Measurements from ENCODE around the gene DAP.
"Not testable (repeated sequence)": the region's sequence is repeated elsewhere in the genome, so short reads cannot be mapped to it uniquely, and the experiment has no call there.

The DAP gene, protein sequence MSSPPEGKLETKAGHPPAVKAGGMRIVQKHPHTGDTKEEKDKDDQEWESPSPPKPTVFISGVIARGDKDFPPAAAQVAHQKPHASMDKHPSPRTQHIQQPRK

DNA sequence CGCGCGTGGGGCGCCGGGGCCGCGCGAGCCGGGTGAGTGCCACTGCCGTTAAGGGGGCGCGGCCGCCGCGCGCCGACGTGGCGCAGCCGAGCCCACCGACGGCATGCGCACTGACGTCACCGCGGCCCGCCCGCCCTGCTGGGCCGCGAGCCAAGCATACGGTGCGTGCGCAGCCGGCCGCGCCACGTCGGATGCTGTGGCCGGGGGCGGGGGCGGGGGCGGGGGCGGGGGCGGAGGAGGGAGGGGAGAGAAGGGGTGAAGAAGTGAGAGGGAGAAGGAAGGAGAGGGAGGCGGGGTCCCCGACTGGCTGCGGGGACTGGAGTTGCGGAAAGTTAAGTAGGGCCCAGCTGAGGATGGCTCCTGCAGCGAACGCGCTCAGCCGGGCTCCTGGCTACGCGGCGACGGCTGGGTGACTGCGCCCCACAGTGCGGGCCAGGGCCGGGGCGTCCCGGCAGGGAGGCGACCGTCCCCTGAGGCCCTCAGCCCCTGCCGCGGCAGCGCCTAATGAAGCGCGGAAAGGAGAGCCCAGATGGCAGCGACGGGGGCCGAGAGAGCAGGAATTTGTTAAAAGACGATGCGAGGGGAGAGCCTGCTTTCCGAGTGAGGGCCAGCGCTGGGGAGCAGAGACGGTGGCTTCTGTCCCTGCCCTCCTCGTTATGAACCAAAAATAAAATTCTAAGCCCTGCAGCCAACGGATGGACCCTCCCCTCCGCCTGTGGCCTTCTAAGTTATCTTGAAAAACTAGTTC, at the start of gene DAP:
Gene DAP (minus strand): TSS at position 50 of the 748 bp plus-strand sequence. CDS start 166 bp downstream, outside the sequence.
- DNase-seq = peak; percentile 89

DNA sequence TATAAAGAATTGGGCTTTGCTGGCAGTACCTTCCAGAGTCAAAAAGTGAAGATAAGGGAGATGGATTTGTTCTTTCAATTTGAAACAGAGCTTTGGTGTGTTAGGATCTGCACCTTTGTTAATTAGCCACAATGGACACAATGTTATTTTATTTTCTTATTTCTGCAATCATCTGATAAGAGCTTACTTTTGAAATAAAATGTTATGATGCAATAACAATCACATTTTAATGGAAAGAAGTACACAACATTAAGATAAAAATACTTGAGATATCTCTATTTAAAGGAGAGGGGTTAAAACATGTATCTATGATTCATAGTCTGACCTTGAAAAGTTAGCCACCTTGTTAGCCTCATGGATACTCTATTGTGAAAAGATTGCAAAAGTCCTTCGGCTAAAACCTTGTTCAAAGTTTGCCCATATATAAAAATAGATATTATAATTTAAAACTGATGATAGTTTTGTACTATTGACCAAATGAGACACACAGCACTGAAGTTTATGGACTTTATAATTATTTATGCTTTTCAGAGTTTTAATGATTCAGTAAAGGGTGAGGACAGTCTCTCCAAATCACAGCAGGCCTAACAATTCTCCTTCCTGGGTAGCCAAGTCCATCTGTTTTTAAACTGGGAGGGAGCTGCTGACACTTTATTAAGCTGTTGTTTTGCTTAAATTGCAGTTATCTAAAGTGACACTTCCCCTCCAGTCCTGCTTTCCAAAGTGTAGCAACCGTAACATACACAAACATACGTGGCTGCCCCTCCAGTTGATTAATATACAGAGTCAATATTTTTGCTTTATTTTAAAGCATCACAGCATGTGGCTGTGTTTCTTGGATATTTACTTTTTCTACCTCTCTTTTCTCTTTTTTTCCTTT, 47.6 kb upstream of the DAP start:
- DNase-seq = no peak

DNA sequence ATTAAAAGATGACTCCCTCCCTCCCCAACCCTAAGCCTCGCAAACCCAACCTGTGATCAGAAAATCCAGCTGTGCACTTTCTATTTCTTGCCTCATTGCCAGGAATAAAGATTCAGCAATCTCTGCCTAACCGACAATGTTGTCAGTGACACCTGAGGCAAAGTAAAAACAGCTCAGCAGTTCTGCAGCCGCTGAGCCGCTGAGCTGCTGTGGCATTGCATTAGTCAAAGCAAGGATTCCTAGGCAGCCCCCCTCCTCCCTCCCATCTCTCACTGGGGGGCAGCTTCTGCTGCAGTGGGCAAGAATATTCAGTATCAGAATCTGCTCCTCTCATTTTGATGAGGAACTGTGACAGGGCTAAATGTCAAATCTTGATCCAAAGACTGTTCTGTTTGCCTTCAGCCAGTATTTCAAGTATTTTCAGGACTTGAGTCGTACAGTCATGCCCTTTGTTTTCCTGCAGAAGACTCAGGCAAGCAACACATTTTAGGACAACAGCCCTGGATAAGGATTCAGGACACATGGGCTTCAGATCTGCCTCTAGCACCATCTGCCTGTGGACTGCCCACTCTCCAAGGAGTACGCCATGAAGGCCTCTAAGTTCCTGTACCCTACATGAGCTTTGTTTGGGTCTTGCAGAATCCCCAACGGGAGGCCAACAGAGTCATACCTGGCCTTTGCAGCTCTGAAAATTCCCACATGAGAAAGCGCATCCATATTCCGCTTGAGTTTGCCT, 41.1 kb upstream of the DAP start:
- DNase-seq = no peak

DNA sequence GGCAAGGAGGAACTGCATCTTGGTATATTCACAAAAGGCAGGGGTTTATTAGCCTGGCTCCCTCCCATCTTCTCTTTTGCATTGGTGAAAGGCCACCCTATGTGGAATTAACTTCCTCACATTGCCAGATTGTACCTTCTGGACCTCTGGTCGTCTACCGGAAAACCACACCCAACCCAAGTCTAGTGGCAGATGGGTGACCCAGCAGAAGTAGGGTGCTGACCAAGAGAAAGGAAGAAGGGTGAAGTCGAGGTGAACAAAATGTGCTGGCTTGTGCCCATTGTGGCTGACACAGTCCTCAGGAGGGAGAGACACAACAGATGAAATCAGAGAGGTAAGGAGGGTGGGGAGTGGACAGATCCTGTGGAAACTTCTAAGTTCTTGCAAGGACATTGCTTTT, 39.8 kb upstream of the DAP start:
- no peak for DNase-seq

DNA sequence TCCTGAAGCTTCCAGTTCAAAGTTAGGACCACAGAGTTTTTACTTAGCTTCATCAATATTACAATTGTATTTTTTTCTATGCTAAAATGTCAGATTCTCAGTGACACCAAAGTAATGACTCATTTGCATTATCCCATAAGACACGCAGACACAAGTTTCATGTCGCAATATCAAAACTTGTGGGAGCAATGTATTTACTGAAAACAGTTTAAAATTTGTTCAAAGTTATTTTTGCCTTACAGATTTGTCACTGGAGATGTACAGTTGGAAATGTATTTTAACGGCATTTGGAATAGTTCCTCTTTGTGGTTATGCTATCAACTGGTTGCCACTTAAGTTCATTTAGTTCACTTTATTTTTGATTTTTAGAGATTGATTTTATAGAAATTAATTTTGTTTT, 36.2 kb upstream of the DAP start:
- DNase-seq = no peak

DNA sequence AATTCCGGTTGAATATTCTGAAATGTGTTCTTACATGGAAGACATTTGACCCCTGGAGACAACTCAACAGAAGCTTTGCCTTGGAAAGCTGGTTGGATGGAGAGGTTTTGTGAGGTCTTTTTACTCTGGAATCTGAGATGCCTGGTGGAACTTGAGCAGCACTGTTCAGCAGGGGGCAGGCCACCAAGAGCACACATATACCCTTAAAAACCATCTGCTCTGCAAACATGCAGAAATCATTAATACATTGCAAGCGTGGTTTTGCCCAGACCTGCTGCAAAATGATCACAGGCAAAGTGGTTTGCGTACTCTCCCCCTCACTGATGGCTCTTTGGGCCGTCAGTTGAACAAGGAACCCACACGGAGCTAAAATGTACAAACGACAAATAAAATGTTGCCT, 32.8 kb upstream of the DAP start:
- DNase-seq = no peak

DNA sequence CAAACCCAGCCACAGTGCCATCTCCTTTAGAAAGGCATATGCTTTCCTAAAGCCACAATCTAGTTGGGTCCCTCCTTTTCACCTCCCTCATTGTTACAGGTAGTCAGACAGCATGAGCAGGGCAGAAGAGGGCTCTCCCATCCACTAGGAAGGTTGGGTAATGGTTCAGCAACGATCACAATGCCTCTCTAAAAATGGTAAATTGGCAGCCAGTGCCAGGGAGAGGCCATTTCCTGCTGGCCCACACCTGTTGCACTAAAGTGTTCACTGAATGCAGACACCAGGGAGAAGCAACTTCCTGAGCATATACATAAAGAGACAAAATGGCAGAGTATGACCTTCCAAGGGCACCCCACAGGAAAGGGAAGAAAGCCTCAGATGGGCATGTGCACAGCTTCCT, 31.3 kb upstream of the DAP start:
- no peak for DNase-seq

DNA sequence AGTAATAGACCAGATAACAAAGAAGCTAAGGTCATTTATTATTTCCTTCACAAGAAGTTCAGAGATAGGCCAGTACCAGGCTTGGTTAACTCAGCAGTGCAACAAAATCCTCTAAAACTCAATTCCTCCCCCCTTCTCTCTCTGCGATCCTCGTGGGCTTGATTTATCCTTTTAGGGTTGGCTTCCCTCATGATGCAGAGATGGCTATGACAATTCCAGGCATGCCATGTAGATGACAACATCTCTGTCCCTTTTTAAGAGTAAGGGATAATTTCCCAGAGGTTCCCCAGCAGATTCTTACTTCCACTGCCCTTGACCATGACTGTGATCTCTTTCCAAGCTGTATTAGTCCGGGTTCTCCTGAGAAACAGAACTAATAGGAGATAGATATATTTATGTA, 28.7 kb upstream of the DAP start:
- no peak for DNase-seq

DNA sequence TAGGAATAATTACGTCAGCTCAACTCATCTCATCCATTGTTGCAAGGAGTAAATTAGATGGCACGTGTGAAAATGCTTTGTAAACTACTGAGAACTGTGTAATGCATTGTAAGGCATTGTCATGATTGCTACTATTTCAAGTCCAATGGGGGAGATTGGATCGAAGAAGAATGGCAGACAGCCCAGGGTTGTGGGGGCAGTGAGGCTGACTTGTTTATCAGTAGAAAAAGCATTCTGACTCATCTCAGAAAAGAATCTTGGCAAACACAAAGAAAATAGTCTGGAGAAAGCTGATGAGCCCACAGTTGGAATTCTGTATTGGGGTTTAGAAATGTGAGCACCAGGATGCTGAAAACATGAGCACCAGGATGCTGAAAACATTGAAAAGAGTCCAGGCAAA, 28.0 kb upstream of the DAP start:
- DNase-seq = no peak

DNA sequence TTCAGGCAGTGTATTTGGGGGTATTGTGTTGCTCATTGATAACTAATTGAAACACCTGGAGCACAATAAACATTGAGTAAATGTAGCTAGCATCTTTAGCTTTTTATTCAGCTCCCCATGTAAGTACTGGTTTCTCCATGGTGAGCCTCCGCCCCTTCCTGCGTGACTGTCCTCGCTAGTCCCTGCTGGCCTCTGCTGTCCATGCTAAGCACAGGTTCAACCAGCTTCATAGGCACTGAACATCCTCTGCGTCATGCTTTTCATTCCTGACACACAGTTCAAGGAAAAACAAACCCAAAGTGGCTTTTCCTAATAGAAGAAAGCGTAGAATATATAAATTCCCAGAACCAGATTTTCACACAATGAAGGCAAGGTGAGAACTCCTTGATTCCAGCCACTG, 27.3 kb upstream of the DAP start:
- DNase-seq = no peak

DNA sequence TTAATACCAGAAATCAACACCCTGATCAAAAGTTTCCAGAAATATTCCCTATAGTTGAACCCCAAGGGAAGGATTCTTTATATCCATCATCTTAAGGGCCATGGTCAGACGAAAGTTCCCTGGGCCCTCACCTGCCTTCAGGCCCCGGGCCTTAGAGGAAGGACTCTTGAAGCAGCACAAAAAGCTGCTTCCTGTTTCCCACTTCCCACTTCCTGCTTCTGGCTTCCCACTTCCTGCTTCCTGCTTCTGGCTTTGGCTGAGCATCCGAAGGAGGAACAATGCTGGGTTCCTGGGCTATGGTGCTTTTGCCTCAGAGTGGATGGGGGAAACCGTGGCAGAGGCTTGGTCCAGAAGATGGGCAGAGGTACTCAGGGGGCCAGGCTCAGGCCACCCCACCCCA, 25.8 kb upstream of the DAP start:
- DNase-seq = no peak

DNA sequence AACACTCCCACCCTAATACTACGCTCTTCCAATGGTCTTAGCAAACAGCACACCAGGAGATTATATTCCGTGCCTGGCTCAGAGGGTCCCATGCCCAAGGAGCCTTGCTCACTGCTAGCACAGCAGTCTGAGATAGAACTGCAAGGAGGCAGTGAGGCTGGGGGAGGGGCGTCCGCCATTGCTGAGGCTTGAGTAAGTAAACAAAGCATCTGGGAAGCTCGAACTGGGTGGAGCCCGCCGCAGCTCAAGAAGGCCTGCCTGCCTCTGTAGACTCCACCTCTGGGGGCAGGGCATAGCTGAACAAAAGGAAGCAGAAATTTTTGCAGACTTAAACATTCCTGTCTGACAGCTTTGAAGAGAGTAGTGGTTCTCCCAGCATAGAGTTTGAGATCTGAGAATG, 19.2 kb upstream of the DAP start:
- not testable (repeated sequence) for DNase-seq

DNA sequence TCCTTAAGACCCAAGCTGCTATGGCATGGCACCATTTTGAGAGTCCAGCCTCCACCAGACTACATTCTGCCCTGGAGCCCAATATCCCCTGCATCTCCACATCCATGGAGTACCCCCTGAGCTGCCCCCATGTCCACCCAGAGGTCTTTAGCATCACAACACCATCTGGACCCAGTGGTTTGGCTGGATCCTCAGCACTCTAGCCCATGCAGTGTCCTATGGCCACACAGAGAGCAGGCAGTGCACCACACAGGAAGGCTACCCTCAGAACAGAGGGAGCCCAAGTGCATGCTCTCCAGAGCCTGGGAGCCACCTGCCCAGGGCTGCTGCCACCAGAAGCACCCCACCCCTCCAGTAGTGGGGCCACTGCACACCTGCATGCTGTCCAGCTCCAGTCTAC, 18.6 kb upstream of the DAP start:
- no peak for DNase-seq

DNA sequence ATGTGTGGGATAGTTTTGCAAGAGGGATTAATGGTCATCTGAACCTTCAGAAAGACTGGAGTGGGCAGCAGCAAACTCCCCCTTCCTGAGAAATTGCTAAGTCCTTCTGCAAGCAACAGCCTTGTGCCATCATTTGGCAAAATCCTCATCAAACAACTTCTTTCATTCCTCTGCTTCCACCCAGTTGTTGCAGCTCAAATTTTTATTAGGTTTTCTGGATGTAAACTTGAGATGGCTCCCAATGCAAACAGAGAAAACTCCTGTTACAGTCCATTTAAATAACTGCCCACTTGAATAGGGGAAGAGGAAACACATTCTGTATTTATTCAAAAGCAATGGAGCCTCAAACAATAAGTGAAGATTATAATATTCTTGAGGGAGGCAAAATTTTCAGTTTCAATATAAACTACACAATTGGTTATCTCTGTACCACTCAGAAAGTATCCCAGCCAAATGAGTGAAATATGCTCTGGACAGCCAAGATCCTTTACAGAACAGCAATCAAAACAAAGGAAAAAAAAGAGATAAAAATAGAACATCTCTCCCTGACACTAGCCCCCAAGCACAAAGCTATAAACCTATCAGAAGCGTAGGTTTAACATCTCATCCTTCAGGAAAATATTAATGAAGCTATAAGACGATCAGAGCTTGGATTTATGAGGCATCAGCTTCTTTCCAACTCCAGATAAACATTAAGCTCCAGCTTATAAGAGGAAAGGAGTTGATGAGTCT, 17.3 kb upstream of the DAP start:
- DNase-seq = no peak

DNA sequence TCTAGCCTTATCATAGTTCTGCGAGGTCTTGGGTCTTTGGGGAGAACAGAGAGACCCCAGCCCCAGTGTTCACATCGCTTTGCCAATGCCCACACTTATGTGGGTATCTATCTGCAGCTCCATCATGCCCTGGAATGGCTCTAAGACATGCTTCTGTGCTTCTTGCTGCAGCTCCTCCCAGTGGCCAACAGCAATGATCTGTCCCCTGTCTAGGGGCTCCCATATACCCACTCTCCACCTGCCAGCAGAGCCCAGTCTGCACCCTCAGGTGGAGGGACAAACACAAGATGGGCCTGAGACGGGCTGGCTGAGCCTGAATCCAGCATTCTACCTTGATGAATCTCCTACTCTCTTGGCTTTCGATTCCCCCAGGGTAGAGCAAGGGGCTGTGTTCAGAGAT, 14.6 kb upstream of the DAP start:
- DNase-seq = no peak

DNA sequence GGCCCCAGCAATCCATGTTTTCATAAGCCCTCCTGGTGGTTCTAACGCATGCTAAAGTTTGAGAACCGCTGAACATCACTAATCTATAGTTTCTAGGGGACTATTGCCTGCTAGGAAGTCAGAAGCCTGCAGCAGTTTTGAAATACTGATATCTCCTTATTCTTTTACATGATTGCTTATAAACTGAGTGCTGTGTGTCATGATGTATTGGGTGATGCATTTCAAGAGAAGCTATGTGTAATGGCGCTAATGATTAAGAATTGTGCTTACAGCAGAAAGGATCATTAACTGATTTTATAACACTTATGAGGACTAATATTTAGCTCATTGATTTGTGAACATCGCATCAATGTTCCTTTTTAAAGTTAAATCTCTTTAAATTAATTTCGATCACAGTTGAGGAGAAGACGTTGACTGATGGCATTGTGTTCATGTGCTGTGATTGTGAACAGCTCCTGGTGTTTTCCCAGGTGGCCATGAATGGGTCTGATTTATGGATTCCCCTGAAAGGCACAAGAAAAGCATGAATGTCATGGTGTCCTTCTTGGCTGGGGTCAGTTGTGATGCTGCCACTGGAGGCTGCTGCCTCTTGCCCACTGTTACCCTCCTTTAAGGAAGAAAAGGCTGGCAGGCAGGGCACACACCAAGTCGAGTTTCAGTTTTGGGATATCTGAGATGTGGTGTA, 12.0 kb upstream of the DAP start:
- no peak for DNase-seq

DNA sequence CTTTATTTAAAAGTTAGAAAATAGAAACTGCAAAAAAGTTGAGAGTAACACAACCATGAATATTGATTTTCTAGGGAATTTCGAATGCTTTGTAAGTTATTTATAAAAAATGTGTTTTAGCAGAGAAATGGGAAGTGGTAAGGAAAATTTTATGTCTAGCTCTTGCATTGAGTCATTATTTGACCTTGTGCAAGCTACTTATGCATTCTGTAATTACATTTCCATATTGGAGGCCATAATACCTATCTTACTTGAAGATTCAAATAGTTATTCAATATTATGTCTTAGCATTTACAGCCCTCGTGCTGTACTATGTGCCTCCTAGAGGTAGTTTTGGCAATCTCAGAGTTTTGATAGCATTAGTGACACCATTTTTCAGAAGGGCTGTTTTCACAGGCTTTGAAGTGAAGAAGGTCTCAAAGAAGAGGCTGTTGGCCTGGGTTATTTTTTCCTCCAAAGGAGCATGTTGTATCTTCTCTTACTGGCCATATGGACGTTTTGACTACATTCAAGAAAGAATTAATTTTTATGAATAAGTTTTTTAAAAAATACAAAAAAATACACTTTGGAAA, 7.4 kb upstream of the DAP start:
- no peak for DNase-seq

DNA sequence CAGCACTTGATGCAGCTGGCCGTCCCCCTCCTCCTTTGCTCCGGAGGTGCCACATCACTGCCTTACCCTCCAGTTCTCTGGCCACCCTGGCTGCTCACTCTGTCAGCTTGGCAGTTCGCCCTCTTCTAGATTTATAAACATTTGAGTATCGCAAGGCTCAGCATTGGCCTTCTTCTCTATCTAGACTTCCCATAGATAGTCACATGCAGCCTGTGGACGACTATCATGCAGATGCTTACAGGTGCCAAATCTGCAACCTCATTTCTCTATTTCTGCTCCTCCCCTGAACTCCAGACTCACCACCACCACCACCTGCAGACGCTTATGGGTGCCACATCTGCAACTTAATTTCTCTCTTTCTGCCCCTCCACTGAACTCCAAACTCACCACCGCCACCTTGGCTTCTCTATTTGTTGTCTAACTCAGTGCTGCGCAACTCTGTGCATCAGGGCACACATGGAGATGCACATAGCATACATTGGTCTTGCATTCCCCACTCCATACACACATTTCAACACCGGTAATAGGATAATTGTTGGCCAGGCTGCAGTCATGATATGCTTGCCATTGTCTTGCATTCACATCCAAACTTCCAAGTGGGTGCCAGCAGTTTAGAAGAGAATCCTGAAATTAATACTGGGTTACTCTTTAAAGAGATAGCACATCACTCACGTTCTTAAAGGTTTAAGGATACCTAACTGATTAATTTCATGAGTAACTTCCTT, 1.9 kb upstream of the DAP start:
- DNase-seq = no peak

DNA sequence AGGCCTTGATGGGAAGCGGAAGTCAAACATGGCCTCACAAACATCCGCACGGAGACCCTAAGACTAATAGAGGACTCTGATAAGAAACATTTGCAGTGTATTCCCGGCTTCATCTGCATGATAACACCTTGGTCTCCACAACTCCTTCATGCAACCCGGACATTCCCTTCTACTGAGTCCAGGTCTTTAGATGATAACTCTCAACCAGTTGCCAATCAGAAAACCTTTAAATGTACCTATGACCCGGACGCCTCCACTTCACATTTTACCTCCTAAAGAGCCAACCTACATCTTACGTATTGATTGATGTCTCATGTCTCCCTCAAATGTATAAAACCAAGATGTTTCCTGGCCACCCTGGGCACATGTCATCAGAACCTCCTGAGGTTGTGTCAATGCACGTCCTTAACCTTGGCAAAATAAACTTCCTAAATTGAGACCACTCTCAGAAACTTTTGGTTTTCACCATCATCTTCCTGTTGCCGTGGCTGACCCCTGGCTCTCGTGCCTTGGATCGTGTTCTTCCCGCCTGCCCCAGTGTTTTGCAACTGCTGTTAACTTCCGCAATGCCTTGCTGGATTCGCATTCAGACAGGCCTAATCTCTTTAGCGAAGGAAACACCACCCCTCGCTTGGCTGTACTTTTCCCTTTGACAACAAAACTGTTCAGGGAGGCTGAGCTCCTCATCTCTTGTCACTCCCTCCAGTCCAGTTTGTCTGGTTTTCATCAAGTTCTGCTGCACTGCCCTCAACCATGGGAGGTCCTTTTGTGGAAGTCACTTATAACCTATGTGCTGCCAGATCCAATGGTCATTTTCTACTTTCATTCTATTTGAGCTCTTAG, 1.1 kb upstream of the DAP start:
- DNase-seq = no peak

DNA sequence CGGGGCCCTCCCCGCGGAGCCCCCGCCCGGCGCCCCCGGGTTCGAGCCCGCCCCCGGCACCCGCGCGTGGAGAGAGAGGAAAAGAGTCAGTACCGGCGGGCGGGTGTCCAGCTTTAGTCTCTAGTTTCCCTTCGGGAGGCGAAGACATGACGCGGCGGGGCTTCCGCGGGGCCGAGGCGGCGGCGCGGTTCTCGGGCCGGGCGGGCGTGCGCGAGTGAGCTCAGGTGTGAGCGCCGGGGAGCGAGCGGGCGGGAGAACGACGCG, 181 bp downstream of the DAP start:
- no peak for DNase-seq
